NCI-H345 (cell line): Measurements from ENCODE around the gene CXorf66.
"Not testable (repeated sequence)": the region's sequence is repeated elsewhere in the genome, so short reads cannot be mapped to it uniquely, and the experiment has no call there.

Experiments used
- DNase-seq: peaks from one replicate; lab custom pipeline; 2025; lab: John Stamatoyannopoulos, UW

CXorf66 gene, protein sequence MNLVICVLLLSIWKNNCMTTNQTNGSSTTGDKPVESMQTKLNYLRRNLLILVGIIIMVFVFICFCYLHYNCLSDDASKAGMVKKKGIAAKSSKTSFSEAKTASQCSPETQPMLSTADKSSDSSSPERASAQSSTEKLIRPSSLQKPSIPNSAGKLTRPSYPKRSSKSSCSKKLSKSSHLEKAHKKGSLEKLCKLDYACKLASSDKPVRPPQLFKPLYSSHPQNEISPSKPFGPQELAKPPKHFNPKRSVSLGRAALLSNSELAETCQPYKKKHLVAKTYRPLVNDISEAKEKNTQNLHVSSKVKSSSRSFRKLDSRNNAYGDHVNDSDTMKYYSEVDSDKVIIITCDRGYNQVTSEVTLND

DNA sequence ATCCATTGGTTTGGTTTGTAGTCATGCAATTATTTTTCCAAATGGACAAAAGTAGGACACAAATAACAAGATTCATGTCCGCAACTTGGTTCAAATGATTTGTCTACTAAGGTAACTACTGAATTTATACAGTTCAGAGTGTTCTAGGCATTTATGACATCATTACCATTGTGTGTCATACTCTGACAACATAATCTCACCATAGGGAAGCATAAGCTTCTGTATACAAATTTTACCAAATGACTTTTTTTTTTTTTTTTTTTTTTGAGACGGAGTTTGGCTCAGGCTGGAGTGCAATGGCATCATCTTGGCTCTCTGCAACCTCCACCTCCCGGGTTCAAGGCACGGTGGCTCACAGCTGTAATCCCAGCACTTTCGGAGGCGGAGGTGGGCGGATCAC lies at the start of gene CXorf66:
Gene CXorf66 (minus strand): TSS at position 101 of the 400 bp plus-strand sequence. CDS start 25 bp downstream, at position 76.
- no peak for DNase-seq

DNA sequence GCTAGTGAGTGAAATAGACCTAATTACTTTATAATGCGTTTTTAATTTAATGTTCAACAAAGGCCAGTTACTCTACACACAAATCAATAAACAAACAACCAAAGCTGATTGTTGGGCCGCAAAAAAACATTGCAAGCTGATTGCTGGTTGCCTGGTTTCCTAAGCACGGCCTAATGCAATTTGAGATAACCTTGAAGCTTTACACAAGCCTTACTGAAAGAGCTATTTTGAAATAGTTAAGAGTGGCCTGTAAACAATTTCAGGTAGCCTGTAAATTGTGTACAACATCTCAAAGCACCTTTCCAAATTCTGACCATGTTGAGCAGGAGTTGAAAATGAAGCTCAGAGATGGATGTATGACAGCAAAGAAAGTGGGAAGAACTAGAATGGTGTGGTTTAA lies 17.5 kb upstream of the CXorf66 start:
- no peak for DNase-seq

DNA sequence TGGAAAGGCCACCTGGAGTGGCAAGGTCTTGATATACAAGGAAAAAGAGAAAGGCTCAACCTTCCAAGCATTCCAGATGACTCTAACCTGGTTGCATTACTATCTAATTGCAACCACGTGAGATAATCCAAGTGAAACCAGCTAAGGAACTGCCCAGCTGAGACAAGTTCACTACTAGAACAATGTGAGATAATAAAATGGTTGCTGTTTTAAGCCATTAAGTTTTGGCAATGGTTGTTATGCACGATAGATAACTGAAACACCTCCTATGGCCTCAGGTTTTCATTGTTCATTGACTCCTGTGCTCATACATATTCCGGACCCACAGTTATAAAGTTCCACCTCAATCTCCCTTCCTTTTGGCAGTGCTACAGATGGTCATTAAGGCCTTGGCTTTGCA lies 9.2 kb upstream of the CXorf66 start:
- no peak for DNase-seq

DNA sequence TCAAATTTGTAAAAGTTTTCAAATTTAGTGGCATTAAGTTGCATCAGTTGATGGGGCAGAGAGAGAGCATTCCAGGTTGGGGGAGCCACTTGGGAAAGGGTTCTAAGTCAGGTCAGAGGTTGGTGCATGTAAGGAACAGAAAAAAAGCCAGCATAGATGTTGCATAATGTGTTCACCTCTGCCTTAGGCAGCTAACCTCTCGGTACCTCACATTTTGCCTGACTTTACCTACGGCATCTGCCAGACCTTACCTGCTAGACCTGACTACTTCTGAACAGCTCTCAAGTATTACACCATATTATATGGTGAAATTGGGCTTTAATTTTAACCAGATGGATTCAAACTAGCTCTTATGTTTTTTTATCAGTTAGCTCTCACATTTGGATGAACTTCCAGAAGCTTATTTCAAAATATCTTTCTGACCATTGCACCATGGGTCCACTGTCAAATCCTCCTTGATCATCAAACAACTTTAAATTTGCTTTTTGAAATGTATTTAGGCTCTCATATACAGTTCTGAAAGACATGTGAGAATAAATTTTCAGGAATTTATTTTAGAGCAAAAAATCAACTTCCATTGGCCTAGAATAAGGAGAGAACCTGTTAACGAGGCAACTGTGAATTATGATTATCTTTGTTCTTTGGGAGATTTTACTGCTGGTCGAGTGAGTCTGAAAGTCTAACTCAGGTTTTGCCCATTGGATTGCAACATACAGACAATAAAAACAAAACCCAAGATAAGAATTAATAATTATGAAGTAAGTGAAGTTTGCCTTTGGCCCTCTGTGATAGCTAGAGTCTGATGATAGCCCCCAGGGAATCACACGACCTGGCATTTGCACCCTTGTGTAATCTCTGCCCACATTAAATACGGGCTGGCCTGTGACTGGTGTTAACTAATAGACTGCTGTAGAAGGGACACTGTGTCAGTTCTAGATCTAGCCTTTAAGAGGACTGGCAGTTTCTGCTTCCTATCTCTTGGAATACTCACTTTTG lies 7.6 kb upstream of the CXorf66 start:
- no peak for DNase-seq

GRCh38 chrX:139972113-139972512 lies 6.8 kb upstream of the CXorf66 start:
- DNase-seq, result no peak

DNA sequence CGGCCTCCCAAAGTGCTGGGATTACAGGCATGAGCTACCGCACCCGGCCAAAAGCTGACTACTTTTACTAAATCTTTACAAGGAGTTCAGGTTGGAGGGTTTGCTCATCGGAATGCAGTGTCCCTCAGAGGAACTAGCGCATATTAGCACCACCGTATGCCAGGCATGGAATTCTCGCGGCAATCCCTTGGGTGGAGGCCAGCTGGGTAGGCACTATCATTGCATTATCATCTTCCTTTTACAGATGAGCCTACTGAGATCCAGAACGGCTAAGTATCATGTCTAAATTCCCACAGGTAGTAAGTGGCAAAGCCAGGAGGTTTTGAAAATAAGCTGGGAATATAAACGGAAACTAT lies 6.1 kb upstream of the CXorf66 start:
- no peak for DNase-seq

DNA sequence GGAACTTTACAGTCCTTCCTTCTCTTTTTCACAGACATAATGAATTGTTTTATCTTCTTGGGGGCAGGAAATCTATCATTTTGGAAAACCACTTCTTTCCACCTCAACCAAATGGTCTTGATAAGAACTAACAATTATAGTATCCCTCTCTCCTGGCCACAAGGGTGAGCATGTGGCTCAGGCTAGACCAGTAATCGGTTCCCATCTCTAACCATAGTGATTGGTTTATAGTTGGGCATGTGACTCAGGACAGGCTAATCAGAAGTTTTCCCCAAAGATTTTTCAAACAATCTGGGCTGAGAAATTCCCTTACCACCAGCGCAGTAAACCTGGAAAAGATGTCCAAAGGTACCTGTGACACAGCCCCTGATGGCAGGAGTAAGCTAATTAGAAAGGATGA lies 4.0 kb upstream of the CXorf66 start:
- no peak for DNase-seq

GRCh38 chrX:139967750-139968149 lies 2.4 kb upstream of the CXorf66 start:
- no peak for DNase-seq

- no peak for DNase-seq
Measured at GRCh38 chrX:139967300-139967699, 2.0 kb upstream of the CXorf66 start.

- DNase-seq, result not testable (repeated sequence)
Measured at GRCh38 chrX:139966159-139966558, 838 bp upstream of the CXorf66 start.

- not testable (repeated sequence) for DNase-seq
Measured at GRCh38 chrX:139961091-139961490, 4.2 kb downstream of the CXorf66 start.

- no peak for DNase-seq
Measured at GRCh38 chrX:139949703-139950102, 15.6 kb downstream of the CXorf66 start.

DNA sequence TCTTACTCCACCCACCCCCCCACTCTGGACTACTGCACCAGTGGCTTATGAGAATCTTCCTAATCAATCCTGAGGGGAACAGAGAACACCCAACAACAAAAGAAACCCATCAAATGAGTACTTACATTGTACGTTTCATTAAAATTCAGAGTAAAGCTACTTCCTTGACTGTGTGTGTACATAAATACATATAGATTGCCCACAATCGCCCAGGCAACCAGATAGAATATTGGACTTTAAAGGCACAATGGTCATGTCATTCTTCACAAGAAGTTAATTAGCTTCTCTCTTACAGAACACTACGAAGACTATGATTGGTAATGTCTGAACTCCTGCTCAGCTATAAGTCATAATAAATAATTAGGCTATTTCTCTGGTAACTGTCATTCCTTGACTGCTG lies 20.2 kb downstream of the CXorf66 start:
- DNase-seq, result no peak

DNA sequence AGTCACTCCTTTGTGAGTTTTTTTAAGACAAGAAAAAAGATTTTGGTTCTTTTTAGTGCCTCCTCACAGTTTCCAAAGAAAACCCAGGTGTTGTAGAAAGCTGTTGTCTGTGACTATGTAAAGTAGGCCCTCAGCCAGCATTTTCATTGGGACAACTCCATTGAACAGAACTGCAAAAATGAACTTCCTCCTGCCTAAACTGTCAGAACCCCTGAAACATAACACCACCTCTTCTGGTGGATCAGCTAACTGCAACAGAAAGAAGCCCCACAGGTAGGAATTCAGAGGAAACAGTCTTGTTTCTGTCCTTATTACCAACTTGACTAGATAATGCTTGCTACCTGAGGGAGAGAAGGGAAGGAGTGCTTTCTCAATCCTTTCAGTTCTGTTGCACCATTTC lies 29.1 kb downstream of the CXorf66 start:
- DNase-seq, result no peak

- DNase-seq, result no peak
Measured at GRCh38 chrX:139933904-139934303, 31.4 kb downstream of the CXorf66 start.

DNA sequence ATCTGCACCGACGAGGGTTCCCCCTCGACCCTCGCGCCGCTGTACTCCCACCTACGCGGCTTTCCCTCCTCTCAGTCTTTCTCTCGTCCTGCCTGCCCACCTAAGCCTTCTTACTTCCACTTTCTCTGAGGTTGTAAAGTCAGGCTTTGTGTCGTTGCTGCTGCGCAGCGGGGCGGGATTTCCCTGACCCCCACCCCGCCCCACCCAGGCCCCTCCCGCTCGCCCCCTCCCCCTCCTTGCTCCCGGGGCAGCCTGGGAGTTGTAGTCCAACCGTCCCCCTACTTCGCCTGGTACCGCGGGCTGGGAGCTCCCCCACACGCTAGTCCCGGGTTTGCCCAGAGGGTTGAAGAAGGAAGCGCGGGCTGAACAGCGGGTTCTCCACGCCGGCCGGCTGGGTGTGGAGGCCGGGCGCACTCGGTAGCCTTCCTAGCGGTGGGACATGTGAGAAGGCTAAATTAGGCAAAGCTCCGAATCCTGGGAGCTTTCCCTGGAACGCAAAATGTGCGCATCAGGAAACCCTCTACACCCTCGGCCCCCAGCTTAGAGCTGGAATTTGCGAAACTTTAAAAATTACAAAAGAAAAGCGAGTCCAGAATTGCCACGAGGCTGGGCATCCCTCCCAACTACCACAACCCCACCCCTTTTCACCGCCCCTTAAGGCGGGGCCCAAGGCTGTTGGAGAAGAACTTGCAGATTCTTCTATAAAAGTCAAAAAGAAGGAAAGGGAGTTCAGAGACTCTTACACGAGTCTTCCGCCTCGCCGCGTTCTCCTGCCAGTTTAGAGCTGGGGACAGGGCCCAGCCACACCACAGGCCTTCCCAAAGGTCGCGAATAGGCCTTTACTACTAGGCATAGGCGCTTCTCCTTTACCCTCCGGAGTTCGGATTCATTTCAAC lies 32.2 kb downstream of the CXorf66 start, which contains the start of gene ATP11C:
Gene ATP11C (minus strand): TSS at position 153 of the 896 bp plus-strand sequence. CDS start 1,011 bp downstream, outside the sequence.
- peak; percentile 51 for DNase-seq

GRCh38 chrX:139932073-139932900 lies 33.0 kb downstream of the CXorf66 start:
- DNase-seq, result peak; percentile 11

DNA sequence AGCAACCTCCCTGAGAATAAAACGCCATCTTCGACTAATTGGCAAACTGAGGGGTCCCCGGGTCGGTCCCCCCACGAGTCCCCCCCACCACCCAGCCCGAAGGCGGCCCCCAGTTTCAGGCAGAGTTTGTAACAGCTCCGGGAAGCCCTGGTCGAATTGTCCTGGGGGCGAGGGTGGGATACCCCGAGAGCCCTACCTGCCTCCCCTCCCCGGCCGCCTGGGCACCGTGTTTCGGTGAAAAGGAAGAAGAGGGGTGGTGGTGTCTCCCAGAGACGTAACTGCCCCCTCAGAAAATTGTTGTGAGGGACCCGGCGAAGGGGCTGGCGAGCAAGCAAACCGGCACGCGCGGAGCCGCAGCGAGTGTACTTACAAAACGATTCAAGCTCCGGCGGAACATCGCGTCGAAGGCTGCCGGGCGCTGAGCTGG lies 33.7 kb downstream of the CXorf66 start:
- no peak for DNase-seq

- DNase-seq, result no peak
Measured at GRCh38 chrX:139930916-139931645, 34.2 kb downstream of the CXorf66 start.

- DNase-seq, result no peak
Measured at GRCh38 chrX:139930401-139930800, 34.9 kb downstream of the CXorf66 start.
